Tibial artery (tissue), 4 donors: ENCODE data around the gene MAST1.

Experiments
- DNase-seq, 2 donors: peaks; one replicate each; pipeline ENCODE4 v3.0.0-alpha.2; 2019
- H3K27ac ChIP-seq, 2 donors: fragments of 200-600 bp; sonication (generic) in 1 of 2; 1 replicate in 1 of 2; 2 replicates in 1 of 2; pipeline ENCODE4 v1.5.1; 2018 to 2019; ENCODE audit warnings: mild to moderate bottlenecking in 1 of 2
- H3K27me3 ChIP-seq, 2 donors: fragments of 200-600 bp; sonication (generic) in 1 of 2; one replicate each; pipeline versions ENCODE4 v1.5.1 to v1.6.0; 2016 to 2019
- H3K36me3 ChIP-seq, 3 donors: fragments of 200-600 bp; sonication (generic) in 2 of 3; one replicate each; pipeline ENCODE4 v1.5.1; 2016 to 2019; ENCODE audit warnings: mild to moderate bottlenecking in 2 of 3
- H3K4me1 ChIP-seq, 4 donors: fragments of 200-600 bp; sonication (generic) in 2 of 4; 1 replicate in 3 of 4; 2 replicates in 1 of 4; pipeline ENCODE4 v1.5.1; 2016 to 2019
- H3K4me3 ChIP-seq, 2 donors: fragments of 200-600 bp; sonication (generic) in 1 of 2; 1 replicate in 1 of 2; 2 replicates in 1 of 2; pipeline ENCODE4 v1.5.1; 2018 to 2019; ENCODE audit warnings: mild to moderate bottlenecking in 2 of 2
- H3K9me3 ChIP-seq, 3 donors: fragments of 200-600 bp; sonication (generic) in 1 of 3; one replicate each; pipeline ENCODE4 v1.5.1; 2016 to 2019
- CTCF ChIP-seq, 2 experiments: fragments of 200-600 bp in 1 of 2; fragments of 450-650 bp in 1 of 2; IDR thresholded peaks; one replicate each; pipeline ENCODE4 v1.5.1; 2017 to 2019; ENCODE audit warnings: antibody characterized with exemption in 2 of 2, mild to moderate bottlenecking in 1 of 2, moderate library complexity in 1 of 2
- intact Hi-C: fragments of 100-400 bp; cut with DNase I; formaldehyde crosslinking; loops from one replicate; pipeline ENCODE4 v1.15.0; 2023; ENCODE audit warnings: low total_unique reads

The MAST1 gene

GRCh38 chr19:12866416-12867119, 28.3 kb downstream of the MAST1 start:
- Histone ChIP-seq H3K9me3 (no peaks in the 10 kb centered on the region), H3K4me1 (peaks cover 0 to 7% (median 6%) of the 10 kb centered on the region in 4 donors), H3K27me3 (peaks cover 0 to 39% of the 10 kb centered on the region in 2 donors), H3K4me3 (no peak overlapping the region), H3K36me3 (no peaks in the 10 kb centered on the region), H3K27ac (no peak overlapping the region)
- no peak for TF ChIP-seq CTCF (IDR thresholded peaks at IDR 0.05)
- DNase-seq: no peak
- intact Hi-C loops: no loop called here

- no peaks in the 10 kb centered on the region for H3K9me3 ChIP-seq
- H3K36me3 ChIP-seq: no peaks in the 10 kb centered on the region
- intact Hi-C loops: no loop called here
- H3K27ac ChIP-seq: no peak overlapping the region
- peak overlapping the region in 1 of 2 donors; percentile 13 for H3K4me3 ChIP-seq
- DNase-seq: no peak
- no peak for TF ChIP-seq CTCF (IDR thresholded peaks at IDR 0.05)
- H3K4me1 ChIP-seq: peaks cover 0 to 7% (median 6%) of the 10 kb centered on the region in 4 donors
- H3K27me3 ChIP-seq: peaks cover 0 to 39% of the 10 kb centered on the region in 2 donors
These were observed 29.1 kb downstream of the MAST1 start for GRCh38 chr19:12867120-12868099.

- DNase-seq: no peak
- no peak overlapping the region for H3K27ac ChIP-seq
- peaks cover 0 to 1% (median 0%) of the 10 kb centered on the region in 3 donors for H3K36me3 ChIP-seq
- TF ChIP-seq CTCF (IDR thresholded peaks at IDR 0.05): no peak
- intact Hi-C loops: no loop called here
- H3K9me3 ChIP-seq: no peaks in the 10 kb centered on the region
- peaks cover 0 to 13% (median 6%) of the 10 kb centered on the region in 4 donors for H3K4me1 ChIP-seq
- H3K4me3 ChIP-seq: no peak overlapping the region
- H3K27me3 ChIP-seq: peaks cover 0 to 39% of the 10 kb centered on the region in 2 donors
These were observed 30.3 kb downstream of the MAST1 start for GRCh38 chr19:12868540-12869112.

GRCh38 chr19:12871681-12872080, 33.4 kb downstream of the MAST1 start:
- Histone ChIP-seq H3K4me3 (no peak overlapping the region), H3K4me1 (peaks cover 0 to 16% (median 6%) of the 10 kb centered on the region in 4 donors), H3K27me3 (peaks cover 0 to 22% of the 10 kb centered on the region in 2 donors), H3K9me3 (no peaks in the 10 kb centered on the region), H3K36me3 (peaks cover 1 to 32% (median 11%) of the 10 kb centered on the region in 3 donors), H3K27ac (no peak overlapping the region)
- DNase-seq: no peak
- no peak for TF ChIP-seq CTCF (IDR thresholded peaks at IDR 0.05)
- intact Hi-C loops: no loop called here

GRCh38 chr19:12872255-12872654, 33.9 kb downstream of the MAST1 start:
- peaks cover 0 to 19% of the 10 kb centered on the region in 2 donors for H3K27me3 ChIP-seq
- TF ChIP-seq CTCF (IDR thresholded peaks at IDR 0.05): no peak
- intact Hi-C loops: no loop called here
- no peaks in the 10 kb centered on the region for H3K9me3 ChIP-seq
- H3K4me3 ChIP-seq: no peak overlapping the region
- peaks cover 7 to 37% (median 16%) of the 10 kb centered on the region in 3 donors for H3K36me3 ChIP-seq
- H3K27ac ChIP-seq: no peak overlapping the region
- H3K4me1 ChIP-seq: peaks cover 0 to 15% (median 6%) of the 10 kb centered on the region in 4 donors
- DNase-seq: no peak
